Stomach (tissue), 9 donors: ENCODE results near the gene FBXO41. TPM values are rescaled to one million over a fixed set of nuclear protein-coding genes. Genes with fewer than 3 reads are reported as not detected.

Experiments used
- DNase-seq, 2 donors: peaks; one replicate each; pipeline versions ENCODE4 v3.0.0 to v3.0.0-alpha.2; 2013 to 2019
- H3K27ac ChIP-seq, 5 donors: fragments of 200-600 bp in 4 of 5; sonication (generic) in 4 of 5; one replicate each; pipeline ENCODE4 v1.5.1; 2013 to 2019; ENCODE audit warnings: mild to moderate bottlenecking in 1 of 5, moderate library complexity in 1 of 5
- H3K27me3 ChIP-seq, 3 donors: fragments of 200-600 bp; sonication (generic); one replicate each; pipeline ENCODE4 v1.5.1; 2017 to 2019; ENCODE audit warnings: mixed run types in 1 of 3
- H3K36me3 ChIP-seq, 4 donors: fragments of 200-600 bp; sonication (generic); 1 replicate in 3 of 4; 2 replicates in 1 of 4; pipeline ENCODE4 v1.5.1; 2016 to 2019
- H3K4me1 ChIP-seq, 4 donors: fragments of 200-600 bp; sonication (generic); one replicate each; pipeline ENCODE4 v1.5.1; 2016 to 2019
- H3K4me3 ChIP-seq, 4 donors: fragments of 200-600 bp; sonication (generic) in 3 of 4; one replicate each; pipeline ENCODE4 v1.5.1; 2016 to 2019; ENCODE audit warnings: mild to moderate bottlenecking in 1 of 4
- H3K9me3 ChIP-seq, 4 donors: fragments of 200-600 bp; sonication (generic); one replicate each; pipeline ENCODE4 v1.5.1; 2016 to 2019
- CTCF ChIP-seq, 7 experiments: fragments of 450-650 bp in 4 of 7; fragments of 200-600 bp in 3 of 7; sonication (generic) in 3 of 7; IDR thresholded peaks; one replicate each; pipeline ENCODE4 v1.5.1; 2016 to 2019; ENCODE audit warnings: antibody characterized with exemption in 7 of 7, control low read depth in 2 of 7, mild to moderate bottlenecking in 1 of 7
- EP300 ChIP-seq: sonication (generic); formaldehyde crosslinking; IDR thresholded peaks from one replicate; pipeline ENCODE4 v1.6.1; 2017; ENCODE audit warnings: antibody characterized with exemption
- POLR2A ChIP-seq, 4 donors: fragments of 450-650 bp; IDR thresholded peaks; one replicate each; pipeline ENCODE4 v1.6.1; 2016; ENCODE audit warnings: antibody characterized with exemption in 4 of 4, control low read depth in 2 of 4, mild to moderate bottlenecking in 1 of 4, moderate library complexity in 1 of 4
- POLR2AphosphoS5 ChIP-seq, 3 donors: sonication (generic); formaldehyde crosslinking; IDR thresholded peaks; one replicate each; pipeline ENCODE4 v1.6.1; 2016; ENCODE audit warnings: antibody characterized with exemption in 3 of 3
- WGBS, 5 donors: extraction: QIAGEN DNeasy Blood & Tissue Kit in 3 of 5; methylation state at CpG; one replicate each; pipeline versions ENCODE4 v1.1.5 to v1.1.7; 2013 to 2018; 5-methylcytosine and 5-hydroxymethylcytosine counted together
- intact Hi-C: fragments of 100-400 bp; cut with DNase I; formaldehyde crosslinking; loops from one replicate; pipeline ENCODE4 v1.15.1; 2023; ENCODE audit warnings: low total_unique reads
- polyA plus RNA-seq, 3 donors: library from polyadenylated mRNA; stranded (reverse); fragments of 200-250 nt; gene quantifications; one replicate each; pipeline ENCODE4 v1.2.3, GENCODE V29; 2013
- total RNA-seq, 5 donors: library from RNA; depleted of rRNA; stranded (reverse); fragments of >200 nt; gene quantifications; one replicate each; pipeline versions ENCODE4 v1.1.0 to v1.2.3, GENCODE V29; 2014 to 2016
- donor health status: healthy with polysubstance abuse.
- donor health status: Bipolar disorder and iron deficiency.
- donor health status: healthy.

FBXO41 gene
- total and polyA plus RNA-seq, 8 donors, result 0.55 to 16.8 (median 2.6) TPM

- no peaks in the 10 kb centered on the region for H3K36me3 ChIP-seq
- H3K9me3 ChIP-seq, result peaks cover 0 to 6% (median 2%) of the 10 kb centered on the region in 4 donors
- no peak overlapping the region for H3K27ac ChIP-seq
- no peak for TF ChIP-seq POLR2A (IDR thresholded peaks at IDR 0.05)
- TF ChIP-seq EP300, result no peak
- no peak for TF ChIP-seq POLR2AphosphoS5 (IDR thresholded peaks at IDR 0.05)
- no peak for TF ChIP-seq CTCF (IDR thresholded peaks at IDR 0.05)
- peaks cover 19 to 31% (median 28%) of the 10 kb centered on the region in 4 donors for H3K4me1 ChIP-seq
- 2 to 5% (median 5%) methylated on average over 58 to 82 of the region's 82 CpGs for whole genome bisulfite sequencing, 5 donors
- DNase-seq, result peak in 1 of 2 donors; percentile 30
- H3K4me3 ChIP-seq, result peak overlapping the region; percentile 19 to 36 (median 30)
- intact Hi-C loops, result no loop called here
- peaks cover 20 to 98% (median 57%) of the 10 kb centered on the region in 3 donors for H3K27me3 ChIP-seq
Observed at GRCh38 chr2:73291461-73292315, 7.4 kb upstream of the FBXO41 start.

- Histone ChIP-seq H3K27ac (no peak overlapping the region), H3K4me3 (peak overlapping the region; percentile 19 to 36 (median 30)), H3K36me3 (no peaks in the 10 kb centered on the region), H3K27me3 (peaks cover 20 to 98% (median 55%) of the 10 kb centered on the region in 3 donors), H3K4me1 (peaks cover 19 to 31% (median 28%) of the 10 kb centered on the region in 4 donors), H3K9me3 (peaks cover 0 to 6% (median 2%) of the 10 kb centered on the region in 4 donors)
- peak in 1 of 2 donors; percentile 89 for DNase-seq
- 3 to 6% (median 5%) methylated on average over 17 to 34 of the region's 34 CpGs for WGBS, 5 donors
- intact Hi-C loops, result no loop called here
- no peak for TF ChIP-seq POLR2A (IDR thresholded peaks at IDR 0.05)
- TF ChIP-seq CTCF (IDR thresholded peaks at IDR 0.05), result no peak
- no peak for TF ChIP-seq EP300
- TF ChIP-seq POLR2AphosphoS5 (IDR thresholded peaks at IDR 0.05), result no peak
Observed at GRCh38 chr2:73291093-73291460, 6.8 kb upstream of the FBXO41 start.

- H3K27ac ChIP-seq, result no peak overlapping the region
- TF ChIP-seq POLR2AphosphoS5 (IDR thresholded peaks at IDR 0.05) (no peak), CTCF (IDR thresholded peaks at IDR 0.05) (peak in 3 of 7 experiments; percentile 13 to 45 (median 16))
- peaks cover 20 to 98% (median 47%) of the 10 kb centered on the region in 3 donors for H3K27me3 ChIP-seq
- peaks cover 19 to 34% (median 29%) of the 10 kb centered on the region in 4 donors for H3K4me1 ChIP-seq
- 54 to 60% (median 58%) methylated on average over 6 of the region's 6 CpGs for WGBS, 5 donors
- H3K4me3 ChIP-seq, result no peak overlapping the region
- intact Hi-C loops, result no loop called here
- H3K36me3 ChIP-seq, result no peaks in the 10 kb centered on the region
- H3K9me3 ChIP-seq, result peaks cover 0 to 6% (median 2%) of the 10 kb centered on the region in 4 donors
- DNase-seq, result peak in 1 of 2 donors; percentile 72
Observed at GRCh38 chr2:73290049-73290839, 6.0 kb upstream of the FBXO41 start.

- Histone ChIP-seq H3K36me3 (no peaks in the 10 kb centered on the region), H3K4me1 (peaks cover 26 to 43% (median 39%) of the 10 kb centered on the region in 4 donors), H3K27me3 (peaks cover 16 to 98% (median 43%) of the 10 kb centered on the region in 3 donors), H3K9me3 (peaks cover 0 to 2% (median under 1%) of the 10 kb centered on the region in 4 donors), H3K4me3 (no peak overlapping the region), H3K27ac (no peak overlapping the region)
- no peak for DNase-seq
- TF ChIP-seq EP300, result no peak
- TF ChIP-seq POLR2A (IDR thresholded peaks at IDR 0.05), result no peak
- intact Hi-C loops, result no loop called here
Observed at GRCh38 chr2:73289304-73289703, 5.0 kb upstream of the FBXO41 start.
